ENCODE data around the gene PLA2G4E.

PLA2G4E gene

DNA sequence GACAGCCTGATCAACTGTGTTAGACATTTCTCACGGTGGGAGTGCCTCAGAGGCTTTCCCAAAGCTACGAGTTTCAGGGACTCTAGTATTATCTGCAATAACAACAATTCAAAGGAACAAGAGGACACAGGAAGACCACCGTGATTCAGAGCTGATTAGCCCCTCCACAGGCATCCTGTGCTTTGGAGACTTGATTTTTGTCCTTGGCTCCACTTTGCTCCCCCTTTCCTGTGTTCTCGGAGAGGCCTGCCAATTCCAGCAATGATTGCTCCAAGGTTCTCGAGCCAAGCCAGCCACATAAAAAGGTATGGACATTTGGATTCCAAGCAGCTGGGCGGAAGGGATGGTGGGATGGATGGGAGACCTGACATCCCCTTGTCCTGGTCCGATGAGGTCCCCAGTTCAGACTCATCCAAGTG, 62.8 kb downstream of the PLA2G4E start:
- in situ Hi-C loops (cut with HindIII; ENCODE audit: low sequenced_read_pairs): no loop called here

DNA sequence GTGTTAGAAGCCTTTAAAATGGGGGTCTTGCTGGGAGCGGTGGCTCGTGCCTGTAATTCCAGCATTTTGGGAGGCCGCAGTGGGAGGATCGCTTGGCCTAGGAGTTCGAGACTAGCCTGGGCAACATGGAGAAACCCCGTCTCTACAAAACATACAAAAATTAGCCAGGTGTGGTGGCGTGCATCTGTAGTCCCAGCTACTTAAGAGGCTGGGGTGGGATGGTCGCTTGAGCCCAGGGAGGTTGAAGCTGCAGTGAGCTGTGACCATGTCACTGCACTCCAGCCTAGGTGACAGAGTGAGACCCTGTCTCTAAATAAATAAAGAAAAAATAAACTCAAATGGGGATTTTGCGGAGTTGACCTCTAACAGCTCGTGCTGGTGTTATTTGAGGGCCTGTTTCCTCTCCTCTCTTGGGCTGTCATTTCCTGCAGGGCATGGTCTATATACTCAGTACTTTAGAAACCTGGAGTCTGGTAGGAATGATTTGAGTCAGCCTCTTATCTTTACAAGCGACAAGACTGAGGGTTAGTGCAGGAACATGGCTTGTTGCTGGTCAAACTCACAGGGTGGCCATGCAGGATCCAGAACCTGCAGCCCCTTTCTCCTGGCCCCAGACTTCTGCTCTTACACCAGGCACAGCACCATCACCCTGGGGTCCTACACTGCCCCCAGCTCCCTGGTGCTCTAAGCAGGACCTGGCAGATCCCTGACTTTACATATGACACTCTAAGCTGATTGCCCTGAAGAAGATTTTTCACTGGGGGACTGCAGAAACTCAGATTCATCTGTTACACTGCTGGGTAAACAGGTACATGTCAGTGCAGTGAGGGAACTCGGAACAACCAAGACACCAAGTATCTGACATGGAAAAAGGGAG, 63.6 kb downstream of the PLA2G4E start:
- in situ Hi-C loops (cut with HindIII; ENCODE audit: low sequenced_read_pairs): no loop called here

- in situ Hi-C loops (cut with HindIII; ENCODE audit: low sequenced_read_pairs): no loop called here
Observed at GRCh38 chr15:41955807-41956525, 64.9 kb downstream of the PLA2G4E start.

- in situ Hi-C loops (cut with HindIII; ENCODE audit: low sequenced_read_pairs): no loop called here
Observed at GRCh38 chr15:41955100-41955499, 65.7 kb downstream of the PLA2G4E start.

DNA sequence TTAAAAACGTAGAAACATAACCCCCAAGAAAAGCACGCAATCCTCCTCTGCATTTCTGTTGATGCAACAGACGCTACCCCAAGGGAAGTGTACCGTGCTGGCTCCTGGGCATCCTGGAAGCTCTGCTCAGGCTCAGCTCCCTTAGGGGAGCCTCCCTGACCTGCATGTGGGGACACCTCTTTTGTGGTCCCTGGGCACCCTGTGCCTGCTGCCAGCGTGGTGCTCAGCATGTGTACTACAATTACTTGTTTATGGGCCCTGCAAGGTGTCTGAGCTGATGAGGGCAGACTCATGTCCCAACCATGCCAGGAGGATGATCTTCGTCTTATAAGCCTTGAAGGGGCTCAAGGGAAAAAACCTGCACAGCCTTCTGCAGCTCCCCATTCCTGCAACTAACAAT, 66.8 kb downstream of the PLA2G4E start:
- in situ Hi-C loops (cut with HindIII; ENCODE audit: low sequenced_read_pairs): no loop called here

DNA sequence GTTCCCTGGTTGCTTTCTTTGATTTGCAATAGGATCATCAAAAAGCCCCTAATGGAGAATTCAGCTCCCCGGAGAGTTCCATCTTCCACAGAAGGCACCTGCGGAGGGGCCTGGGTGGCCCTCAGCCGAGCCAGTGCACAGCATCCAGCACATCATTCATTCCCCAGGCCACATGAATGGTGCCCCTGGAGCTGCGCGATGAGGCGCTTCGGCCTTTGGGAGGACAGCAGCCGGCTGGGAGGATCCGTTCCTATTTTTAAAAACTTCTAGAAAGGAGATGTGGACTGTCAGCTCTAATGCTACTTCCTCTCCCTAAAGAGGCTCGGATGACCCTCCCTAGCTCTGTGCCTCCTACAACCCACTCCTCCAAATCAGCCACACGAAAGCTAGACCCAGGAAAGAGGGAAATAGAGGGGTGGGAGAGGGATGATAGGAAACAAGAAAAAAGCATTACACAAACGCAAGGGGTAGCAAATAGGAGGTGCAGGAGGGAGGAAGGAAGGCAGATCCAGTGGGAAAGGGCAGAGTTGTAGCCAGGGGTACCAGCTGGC, 68.8 kb downstream of the PLA2G4E start:
- in situ Hi-C loops (cut with HindIII; ENCODE audit: low sequenced_read_pairs): no loop called here

DNA sequence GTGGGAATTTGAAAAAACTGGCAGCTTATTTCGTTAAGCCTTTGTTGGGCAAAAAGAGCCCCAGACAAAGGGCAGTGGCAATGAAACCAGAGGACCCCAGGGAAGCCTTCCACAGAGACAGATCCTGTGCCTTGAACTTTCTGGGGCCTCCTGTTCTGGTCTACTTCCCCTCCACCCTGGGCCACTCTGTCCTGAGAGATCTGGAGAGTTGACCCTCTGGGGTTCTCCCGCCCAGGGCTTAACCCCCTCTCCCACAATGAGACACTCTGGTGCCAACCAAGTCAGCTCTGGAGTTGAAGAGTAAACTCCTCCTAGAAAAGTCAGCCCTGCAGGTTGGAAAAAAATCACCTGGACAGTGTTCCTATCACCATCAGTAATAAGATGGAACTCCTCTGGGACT, 69.3 kb downstream of the PLA2G4E start:
- in situ Hi-C loops (cut with HindIII; ENCODE audit: low sequenced_read_pairs): no loop called here

GRCh38 chr15:41950489-41950888, 70.4 kb downstream of the PLA2G4E start:
- in situ Hi-C loops (cut with HindIII; ENCODE audit: low sequenced_read_pairs): no loop called here

DNA sequence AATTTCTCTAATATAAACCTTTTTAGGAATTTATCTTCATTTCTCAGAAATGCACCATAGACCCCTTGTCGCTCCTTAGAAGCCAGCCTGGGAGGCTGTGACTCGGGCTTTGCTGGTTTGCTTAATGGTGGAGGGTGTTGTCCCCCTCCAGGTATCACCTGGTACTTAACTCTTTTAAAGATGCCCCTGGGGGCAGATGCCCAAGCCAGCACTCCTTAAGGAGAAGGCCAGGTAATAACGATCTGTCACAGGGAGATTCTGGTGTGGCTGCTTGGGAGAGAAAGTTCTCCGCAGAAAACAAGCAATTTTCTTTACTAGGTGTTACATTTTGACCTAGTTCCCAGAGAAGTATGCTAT, 70.7 kb downstream of the PLA2G4E start:
- in situ Hi-C loops (cut with HindIII; ENCODE audit: low sequenced_read_pairs): no loop called here

DNA sequence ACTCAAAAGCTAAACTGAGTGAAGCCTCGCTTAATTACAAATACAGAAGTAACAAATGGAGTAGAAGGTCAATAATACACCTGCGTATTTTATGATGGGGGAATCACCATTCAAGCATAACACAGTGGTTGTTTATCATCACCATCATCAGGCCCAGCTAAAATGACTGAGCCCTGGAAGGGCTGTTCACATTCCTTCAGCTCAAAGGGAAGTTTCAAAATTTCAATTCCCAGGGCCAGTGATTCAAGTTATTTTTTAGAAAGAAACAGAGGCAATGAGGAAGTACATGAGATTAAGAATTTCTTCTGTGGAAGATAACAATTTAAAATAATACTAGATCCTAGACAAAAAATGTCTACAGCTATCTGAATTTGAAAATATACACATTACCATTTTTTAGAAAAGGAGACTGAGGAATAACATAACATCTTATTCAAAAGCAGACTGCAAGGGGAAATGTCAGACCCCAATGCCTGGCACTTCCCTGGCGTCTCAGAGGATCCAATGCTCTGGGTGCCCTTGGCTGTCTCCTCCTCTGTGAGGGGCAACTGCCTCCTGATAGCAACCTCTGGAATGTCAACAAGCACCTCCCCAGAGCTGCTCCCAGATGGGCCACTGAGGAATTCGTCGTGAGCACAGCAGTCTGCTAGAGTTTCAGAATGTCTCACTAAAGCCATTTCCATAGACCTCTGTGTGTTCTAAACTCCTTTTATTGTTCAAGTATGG, 71.3 kb downstream of the PLA2G4E start:
- in situ Hi-C loops (cut with HindIII; ENCODE audit: low sequenced_read_pairs): no loop called here

GRCh38 chr15:41948490-41948889, 72.4 kb downstream of the PLA2G4E start:
- in situ Hi-C loops (cut with HindIII; ENCODE audit: low sequenced_read_pairs): no loop called here

- in situ Hi-C loops (cut with HindIII; ENCODE audit: low sequenced_read_pairs): no loop called here
Observed at GRCh38 chr15:41946970-41947369, 73.9 kb downstream of the PLA2G4E start.

- in situ Hi-C loops (cut with HindIII; ENCODE audit: low sequenced_read_pairs): no loop called here
Observed at GRCh38 chr15:41945731-41946130, 75.1 kb downstream of the PLA2G4E start.

GRCh38 chr15:41945221-41945620, 75.6 kb downstream of the PLA2G4E start:
- in situ Hi-C loops (cut with HindIII; ENCODE audit: low sequenced_read_pairs): no loop called here

GRCh38 chr15:41944313-41944940, 76.4 kb downstream of the PLA2G4E start:
- in situ Hi-C loops (cut with HindIII; ENCODE audit: low sequenced_read_pairs): no loop called here

DNA sequence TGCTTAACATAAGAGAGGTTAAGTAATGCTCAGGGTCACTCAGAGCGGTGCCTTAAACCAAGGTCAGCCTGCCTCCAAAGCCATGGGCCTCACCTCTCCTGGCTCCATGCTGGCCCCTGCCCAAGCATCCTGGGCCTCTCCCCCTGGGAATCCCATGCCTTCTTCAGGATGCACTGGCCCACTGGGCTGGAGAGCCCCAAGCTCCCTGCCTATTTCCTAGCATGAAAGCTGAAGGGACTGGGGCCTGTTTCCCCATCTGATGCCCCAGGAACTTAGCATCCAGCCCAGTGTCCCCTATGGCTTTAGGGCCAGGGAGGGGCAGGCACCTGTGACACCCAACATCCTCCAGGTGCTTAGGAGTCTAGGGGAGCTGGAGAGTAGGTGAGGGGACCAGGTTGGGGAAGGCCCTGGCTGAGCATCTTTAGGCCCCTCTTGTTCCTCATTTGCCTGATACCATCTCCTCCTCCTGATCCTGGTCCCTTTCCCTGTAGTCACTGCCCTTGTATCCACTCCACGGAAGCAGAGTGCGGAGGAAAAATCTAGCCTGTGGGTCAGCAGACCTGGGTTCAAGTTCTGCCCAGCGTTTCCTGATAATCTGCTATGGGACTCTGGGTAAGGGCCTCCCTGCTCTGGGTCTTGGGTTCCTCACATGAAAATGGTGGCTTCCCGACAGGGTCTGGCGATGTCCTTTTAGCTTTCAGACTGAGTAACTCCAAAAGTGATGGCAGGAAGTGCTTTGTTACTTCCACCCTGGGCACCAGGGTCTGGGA, 77.1 kb downstream of the PLA2G4E start:
- in situ Hi-C loops (cut with HindIII; ENCODE audit: low sequenced_read_pairs): no loop called here

DNA sequence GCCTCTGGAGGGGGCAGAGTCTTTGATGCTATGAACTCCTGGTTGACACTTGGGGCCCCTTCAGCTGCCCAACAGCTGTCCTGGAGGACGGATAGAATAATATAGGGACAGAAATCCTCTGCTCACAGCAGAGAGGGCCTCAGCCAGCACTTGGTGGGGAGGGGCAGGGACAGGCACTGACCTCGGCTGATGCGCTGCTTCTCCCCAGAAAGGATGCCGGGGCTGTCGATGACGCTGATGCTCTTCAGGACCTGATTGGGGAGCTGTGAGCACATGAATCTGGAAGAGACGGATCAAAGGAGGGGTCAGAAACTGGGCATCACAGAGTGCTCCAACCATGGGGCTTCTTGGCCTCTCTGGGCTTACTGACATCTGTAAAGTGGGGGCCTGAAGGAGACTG, 78.0 kb downstream of the PLA2G4E start:
- in situ Hi-C loops (cut with HindIII; ENCODE audit: low sequenced_read_pairs): no loop called here

- in situ Hi-C loops (cut with HindIII; ENCODE audit: low sequenced_read_pairs): no loop called here
Observed at GRCh38 chr15:41941644-41942415, 79.0 kb downstream of the PLA2G4E start.

GRCh38 chr15:41940441-41940857, 80.4 kb downstream of the PLA2G4E start:
- in situ Hi-C loops (cut with HindIII; ENCODE audit: low sequenced_read_pairs): no loop called here

All from endothelial cell of hepatic sinusoid (primary cell).